Activated effector memory CD4-positive, alpha-beta T cell treated with Interleukin-2 at 50 U/mL for 16 hours (primary cell): ENCODE measurements around the gene ASCC1.

Experiments used
- DNase-seq: peaks from one replicate; pipeline ENCODE4 v3.0.0-alpha.2; 2020

ASCC1 gene

DNA sequence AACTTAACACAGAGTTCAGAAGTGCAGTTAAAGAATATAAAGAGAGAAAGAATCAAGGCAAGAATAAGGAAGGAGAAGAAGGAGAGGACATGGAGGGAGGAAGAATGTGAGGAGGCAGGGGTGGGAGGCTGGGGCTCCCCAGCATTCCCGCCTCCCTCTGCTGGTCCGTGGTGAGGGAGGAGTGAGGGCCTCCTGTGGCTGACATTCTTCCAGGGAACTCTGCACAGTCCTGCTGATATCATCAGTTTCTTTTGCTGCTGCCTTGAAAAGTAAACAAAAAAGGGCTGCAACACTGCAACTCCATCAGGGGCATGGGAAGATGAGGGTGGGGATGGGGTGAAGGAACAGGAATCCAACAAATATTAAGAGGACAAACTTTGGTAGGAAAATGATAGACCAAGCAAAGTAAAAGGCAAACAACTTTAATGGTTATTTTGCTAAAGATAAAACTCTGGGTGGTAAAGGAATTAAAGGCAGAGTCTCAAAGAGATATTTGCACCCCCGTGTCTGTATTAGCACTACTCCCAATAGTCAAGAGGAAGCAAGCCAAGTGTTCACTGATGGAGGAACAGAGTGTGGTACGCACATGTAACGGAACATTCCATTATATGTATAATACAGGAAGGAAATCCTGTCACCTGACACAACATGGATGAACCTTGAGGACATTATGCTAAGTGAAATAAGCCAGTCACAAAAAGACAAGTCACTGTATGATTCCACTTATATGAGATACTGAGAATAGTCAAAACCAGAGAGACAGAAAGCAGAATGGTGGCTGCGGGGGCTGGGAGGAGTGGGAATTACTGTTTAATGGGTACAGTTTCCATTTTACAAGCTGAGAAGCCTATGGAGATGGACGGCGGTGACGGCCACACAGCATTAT, 119.7 kb downstream of the ASCC1 start:
- DNase-seq: no peak

DNA sequence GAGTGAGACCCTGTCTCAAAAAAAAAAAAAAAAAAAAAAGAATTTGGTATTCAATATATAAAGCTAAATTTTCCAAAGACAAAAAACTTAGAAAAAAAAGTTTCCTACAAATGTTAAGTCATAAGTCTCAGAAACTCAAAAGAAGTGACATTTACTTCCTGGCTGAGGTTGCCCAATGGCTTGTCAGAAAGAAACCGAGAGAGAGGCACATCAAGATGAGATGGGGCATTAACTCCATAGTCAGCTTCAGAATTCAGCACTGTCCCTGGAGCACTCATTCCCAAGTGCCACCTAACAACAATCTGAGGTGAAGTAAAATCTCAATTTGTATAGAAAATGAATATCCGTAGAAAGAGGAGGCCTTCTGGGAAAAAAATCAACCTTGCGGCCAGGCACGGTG, 120.9 kb downstream of the ASCC1 start:
- no peak for DNase-seq

DNA sequence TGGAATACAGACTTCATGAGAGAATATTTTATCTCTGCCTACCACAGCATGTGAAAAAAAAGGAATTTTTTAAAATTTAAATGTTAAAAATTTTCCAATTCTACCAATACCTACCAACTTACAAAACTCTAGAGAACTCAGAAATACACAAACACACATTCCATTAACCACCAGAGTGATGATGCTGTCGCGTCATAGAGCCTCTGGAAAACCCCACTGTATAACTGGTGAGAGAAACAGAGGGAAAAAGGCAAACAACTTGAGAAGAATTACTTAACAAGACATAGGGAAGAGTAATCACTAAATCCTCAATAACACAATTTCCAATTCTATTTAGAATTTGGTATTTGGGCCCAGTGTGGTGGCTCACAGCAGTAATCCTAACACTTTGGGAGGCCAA, 121.5 kb downstream of the ASCC1 start:
- DNase-seq: no peak

DNA sequence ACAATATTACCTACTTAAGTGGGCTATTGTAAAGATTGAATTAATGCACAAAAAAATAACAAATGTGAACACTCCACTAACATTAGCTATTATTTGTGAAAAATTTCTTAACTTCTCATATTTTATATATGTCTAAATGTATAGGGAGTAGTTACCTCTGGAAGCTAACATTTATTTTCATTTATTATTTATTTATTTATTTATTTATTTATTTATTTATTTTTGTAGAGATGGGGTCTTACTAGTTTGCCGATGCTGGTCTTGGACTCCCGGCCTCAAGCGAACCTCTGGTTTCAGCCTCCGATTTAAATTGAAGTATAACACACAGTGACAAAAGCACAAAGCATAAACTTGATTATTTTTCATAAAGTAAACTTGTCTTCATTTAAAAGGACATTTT, 122.6 kb downstream of the ASCC1 start:
- DNase-seq: no peak

DNA sequence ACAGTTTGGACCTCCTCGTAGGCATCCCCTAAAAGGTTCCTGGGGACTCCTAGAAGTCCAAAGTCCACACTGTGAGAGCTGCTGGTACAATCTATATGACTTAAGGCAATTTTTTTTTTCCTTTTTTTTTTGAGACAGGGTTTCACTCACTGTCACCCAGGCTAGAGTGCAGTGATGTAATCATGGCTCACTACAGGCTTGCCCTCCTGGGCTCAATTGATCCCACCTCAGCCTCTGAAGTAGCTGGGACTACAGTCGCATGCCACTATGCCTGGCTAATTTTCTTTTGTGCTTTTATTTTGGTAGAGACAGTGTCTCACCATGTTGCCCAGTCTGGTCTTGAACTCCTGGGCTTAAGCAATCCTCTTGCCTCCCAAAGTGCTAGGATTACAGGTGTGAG, 123.1 kb downstream of the ASCC1 start:
- DNase-seq: no peak

DNA sequence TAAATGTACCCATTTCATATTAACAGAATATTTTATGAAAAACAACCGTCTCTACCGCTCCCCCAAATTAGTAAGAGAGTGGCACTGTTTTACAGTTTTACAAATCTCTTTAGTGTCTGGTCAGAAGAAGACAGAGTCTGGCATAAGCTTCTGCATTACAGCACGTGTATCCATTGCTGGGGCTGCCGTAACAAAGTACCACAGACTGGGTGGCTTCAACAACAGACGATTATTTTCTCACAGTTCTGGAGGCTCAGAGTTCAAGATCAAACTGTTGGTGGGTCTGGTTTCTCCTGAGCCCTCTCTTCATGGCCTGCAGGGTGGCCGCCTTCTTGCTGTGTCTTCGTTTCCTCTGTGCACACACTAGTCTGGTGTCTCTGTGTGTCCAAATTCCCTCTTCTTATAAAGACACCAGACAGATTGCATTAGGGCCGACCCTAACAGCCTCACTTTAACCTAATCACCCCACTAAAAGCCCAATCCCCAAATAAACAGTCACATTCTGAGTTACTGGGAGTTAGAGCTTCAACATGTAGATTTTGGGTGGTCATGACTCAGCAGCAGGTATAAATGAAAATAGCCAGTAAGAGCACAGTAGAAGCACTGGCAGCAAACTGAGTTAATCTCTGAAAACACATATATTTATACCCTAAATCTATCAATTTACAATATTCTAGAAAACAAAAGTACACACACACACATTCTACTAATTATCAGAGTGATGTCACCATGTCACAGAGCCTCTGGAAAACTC, 123.7 kb downstream of the ASCC1 start:
- DNase-seq: no peak

DNA sequence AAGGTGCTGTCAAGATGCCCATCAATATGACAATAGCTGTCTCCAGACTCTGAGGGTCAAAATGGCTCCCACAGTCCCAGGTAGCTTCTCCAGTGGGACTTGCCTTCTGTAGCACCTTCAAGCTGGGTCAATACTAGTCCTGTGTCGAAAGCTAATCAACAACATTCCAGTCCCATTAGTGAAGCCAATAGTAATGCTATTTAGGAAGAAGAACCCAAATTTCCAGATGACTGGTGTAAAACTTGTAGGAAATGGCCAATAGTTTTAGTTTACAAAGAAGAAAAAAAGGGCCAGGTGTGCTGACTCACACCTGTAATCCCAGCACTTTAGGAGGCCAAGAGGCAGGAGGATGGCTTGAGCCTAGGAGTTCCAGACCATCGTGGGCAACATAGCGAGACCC, 125.8 kb downstream of the ASCC1 start:
- DNase-seq: no peak

DNA sequence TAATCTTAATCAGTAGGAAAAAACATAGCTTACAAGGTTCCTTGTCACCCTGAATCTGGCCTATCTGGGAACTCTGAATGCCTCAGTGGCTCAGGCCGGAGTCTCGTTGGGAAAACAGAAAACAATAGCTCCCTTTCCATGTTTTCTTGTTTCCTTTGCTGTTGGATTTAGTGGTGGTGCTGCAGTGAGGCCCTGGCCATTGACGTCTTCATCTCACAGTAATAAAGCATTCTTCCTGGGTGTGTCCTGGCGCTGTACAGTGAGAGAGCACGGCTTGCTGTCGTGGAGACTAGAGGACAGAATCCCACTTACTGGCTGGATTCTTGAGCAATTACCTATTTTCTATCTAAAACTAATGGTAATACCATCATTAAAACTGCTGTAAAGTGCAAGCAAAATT, 126.5 kb downstream of the ASCC1 start:
- DNase-seq: no peak

DNA sequence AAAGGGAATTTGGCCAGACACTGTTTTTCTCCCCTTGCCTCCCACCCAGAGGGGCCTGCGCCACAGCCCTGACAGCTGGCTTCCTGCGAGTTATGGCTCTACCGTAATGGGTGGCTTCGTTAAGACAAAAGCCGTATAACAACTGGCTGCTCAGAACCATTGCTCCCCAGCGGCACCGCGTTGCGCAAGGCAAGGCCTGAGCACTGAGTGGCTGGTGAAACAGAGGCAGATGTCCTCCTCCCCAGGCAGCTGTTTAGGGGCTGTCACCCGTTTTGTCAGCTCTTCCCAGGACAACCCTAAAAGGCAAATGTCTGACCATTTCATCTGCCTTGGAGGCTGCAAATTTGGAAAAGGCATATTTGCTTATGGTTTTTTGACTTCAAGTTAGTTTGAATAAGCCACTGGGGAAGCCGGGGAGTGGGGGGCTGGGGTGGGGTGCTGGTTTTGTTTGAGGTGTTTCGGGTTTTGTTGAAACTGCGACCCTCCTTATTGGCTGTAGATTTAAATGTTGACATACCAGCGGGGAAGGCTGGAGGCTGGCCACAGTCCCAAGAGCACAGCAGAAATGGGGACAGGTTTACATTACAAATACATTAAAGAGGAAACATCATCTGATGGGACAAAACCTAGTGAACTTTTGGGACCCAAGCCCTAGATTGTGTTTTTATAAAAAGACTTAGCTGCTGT, 127.0 kb downstream of the ASCC1 start:
- DNase-seq: peak; percentile 51

DNA sequence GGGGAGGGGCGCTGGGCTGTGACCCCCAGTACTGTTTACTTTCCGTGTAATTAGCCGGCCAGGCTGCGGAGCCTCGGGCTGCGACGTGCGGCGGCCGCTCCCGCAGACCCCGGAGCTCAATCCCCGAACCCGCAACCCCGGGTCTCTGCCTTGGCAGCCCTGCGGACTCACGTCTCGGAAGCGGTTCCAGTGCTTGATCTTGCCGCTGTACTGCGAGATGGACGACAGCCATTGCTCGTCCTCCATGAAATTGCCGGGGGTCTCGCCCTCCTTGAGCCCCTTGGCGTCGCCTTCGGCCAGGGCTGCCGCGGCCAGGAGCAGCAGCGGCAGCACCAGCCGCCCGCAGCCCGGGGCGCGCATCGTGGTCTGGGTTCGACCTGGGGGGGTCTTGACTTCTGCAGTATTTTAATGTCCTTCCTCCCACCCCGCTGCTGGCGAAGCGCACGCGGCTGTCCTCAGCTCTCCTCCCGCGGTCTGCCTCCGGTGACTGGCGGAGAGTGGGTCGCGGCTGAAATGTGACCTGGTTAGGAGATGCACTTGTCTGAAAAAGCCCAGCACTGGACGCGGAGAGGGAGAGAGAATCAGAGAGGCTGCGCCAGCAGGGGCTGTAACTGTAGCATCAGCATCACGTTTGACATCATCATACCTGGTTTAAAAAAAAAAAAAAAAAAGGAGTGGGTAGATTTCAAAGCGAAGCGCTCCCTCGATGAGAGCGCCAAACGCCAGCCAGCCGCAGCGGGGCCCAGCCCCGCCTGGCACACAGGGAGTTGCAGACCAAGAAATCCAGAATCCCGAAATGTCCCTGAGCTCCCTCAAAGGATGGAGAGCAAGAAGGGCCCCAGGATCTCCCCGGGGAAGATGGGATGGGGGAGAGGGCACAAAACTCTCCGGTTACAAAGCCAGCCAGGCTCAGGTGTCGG, 127.8 kb downstream of the ASCC1 start, which contains the start of gene SPOCK2:
Gene SPOCK2 (minus strand): TSS at position 583 of the 920 bp plus-strand sequence. CDS start 223 bp downstream, at position 360.
- peak; percentile 60 for DNase-seq

DNA sequence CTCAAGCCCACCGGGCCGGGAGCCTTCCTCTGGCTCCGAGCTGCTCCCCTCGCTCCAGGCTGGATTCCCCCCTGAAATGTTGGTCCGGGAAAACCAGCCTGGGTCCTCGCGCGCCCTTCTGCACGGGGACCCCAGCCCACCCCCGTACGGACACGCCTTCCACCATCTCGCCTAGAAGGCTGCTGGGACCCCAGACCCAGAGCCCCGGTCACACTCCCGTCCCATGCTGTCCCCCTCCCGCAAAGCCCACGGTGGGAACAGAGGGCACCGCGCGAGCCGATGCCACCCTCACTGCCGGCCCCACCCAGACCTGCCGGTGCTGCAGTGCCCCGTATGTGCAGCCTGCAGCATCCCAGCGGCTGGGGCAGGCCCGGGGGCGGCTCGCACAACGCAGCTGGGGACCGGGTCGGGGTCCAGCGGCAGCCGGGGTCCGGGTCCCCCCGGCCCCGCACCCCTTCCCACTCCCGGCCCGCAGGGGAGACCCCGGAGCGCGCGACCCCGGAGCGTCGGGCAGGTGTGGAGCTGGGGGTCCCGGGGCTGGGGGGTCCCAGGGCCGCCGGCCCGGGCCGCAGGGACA, 128.6 kb downstream of the ASCC1 start:
- peak; percentile 51 for DNase-seq

DNA sequence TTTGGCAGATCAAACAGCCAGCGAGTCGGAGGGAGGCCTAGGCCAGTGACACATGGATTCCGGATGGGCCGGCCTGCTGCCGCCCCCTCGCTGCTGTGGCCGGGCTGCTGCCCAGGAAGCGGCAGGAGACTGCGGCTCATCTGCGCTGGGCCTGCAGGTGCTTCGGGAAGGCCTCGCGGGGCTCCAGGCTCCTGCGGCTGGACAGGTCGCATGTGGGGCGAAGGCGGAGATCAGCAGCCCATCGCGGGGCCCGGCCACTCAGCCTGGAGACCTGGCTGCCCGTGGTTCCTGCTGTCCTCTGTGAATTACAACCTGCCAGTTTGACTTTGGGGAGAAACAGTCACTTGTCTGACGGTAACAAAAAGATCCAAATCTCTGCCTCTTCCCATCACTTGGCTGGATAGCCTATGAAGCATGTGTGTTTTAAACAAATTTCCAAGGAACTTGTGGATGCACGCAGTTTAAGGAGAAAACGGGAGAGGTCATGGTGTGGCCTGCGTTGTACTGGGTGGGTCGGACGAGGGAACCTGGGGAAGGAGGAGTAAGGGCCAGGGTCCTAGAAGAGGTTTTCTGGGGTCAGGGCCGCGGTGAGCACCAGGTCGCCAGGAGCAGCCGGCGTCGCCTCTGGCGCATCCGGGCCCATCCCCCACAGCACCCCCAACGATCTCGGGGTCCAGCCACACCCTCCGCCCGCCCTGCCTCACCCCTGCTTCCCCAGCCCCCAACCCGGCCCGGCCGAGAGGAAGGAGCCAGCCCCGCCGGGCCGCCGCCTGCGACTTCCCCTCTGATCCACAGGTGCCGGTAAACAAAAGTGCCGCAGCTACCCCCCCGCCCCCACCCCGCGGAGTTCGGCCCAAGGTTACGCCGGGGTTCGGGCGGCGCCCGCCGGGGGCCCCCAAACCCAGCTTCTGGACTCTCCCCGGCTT, 129.3 kb downstream of the ASCC1 start:
- DNase-seq: peak; percentile 71

DNA sequence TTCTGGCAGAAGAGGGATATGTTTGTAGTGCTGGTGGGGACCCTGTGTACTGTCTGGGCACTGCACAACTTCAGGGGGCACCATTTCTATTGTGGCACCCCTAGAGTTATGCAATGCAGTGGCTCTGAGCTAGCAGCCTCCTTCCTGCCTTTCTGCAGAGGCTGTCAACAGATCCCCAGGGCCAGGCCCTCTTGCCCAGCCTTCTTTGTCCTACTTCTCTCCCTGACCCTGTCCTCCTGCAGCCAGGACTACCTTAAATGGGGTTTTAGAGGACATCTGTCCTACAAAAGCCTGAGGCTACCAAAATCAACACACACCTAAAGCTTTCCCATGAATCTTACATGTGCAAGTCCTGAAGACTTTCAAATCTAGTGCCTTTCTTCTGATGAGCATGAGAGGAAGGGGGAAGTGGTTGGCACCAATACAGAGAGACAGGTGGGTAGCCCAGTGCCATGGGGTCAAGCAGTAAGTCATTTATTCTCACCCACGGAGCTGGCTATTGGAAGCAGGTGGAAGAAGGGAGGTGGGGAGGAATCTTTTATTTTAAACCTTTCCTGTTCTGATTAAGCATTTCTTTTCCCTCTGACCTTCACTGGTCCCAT, 130.1 kb downstream of the ASCC1 start:
- DNase-seq: no peak

DNA sequence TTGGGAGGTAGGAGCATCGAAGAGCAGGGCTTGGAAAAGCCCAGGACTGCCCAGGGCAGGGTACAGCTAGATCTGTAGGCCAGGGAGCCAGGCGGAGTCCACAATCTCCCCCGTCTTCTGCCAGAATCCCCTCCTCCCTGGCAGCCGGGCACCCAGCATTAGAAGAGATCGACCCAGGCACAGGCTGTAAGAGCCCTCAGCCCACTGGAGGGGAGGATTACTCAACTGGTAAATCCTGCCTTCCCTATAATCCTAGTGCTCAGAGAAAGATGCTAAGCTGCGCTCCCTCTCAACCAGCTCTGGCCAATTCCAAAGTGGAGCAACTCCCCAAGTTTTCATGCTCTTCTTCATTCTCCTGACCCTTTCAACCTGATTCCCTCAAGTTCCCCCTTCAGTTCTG, 130.9 kb downstream of the ASCC1 start:
- no peak for DNase-seq

DNA sequence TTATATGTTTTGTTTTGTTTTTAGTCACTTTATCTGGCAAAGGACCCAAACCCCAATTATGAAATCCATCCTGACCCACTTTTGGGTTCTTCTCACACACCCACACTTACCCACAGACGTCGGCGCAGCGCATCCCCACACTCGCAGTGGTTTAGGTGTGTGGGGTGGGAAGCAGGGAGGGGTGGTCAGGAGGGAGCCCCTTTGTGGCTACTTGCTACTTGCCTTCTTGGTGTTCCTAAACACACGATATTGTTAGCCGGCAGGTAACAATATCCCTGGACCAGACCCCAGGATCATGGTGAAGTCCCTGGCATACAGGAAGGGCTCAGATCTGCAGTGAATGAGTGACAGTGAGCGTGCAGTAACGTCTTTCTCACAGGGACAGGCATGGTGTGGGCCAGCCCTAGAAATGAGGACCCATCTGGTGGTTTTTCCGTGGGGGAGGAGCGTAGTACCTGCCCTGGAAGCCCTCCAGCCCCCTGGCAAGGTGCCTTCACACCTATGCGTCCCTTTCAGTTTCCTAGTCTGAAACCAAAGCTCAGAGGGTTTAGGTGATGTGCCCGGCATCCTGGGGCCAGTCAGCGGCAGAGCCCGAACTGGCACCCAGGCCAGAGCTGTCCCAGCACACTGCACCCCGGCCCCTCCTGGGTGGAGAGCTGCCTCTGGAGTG, 132.2 kb downstream of the ASCC1 start:
- DNase-seq: peak; percentile 59

DNA sequence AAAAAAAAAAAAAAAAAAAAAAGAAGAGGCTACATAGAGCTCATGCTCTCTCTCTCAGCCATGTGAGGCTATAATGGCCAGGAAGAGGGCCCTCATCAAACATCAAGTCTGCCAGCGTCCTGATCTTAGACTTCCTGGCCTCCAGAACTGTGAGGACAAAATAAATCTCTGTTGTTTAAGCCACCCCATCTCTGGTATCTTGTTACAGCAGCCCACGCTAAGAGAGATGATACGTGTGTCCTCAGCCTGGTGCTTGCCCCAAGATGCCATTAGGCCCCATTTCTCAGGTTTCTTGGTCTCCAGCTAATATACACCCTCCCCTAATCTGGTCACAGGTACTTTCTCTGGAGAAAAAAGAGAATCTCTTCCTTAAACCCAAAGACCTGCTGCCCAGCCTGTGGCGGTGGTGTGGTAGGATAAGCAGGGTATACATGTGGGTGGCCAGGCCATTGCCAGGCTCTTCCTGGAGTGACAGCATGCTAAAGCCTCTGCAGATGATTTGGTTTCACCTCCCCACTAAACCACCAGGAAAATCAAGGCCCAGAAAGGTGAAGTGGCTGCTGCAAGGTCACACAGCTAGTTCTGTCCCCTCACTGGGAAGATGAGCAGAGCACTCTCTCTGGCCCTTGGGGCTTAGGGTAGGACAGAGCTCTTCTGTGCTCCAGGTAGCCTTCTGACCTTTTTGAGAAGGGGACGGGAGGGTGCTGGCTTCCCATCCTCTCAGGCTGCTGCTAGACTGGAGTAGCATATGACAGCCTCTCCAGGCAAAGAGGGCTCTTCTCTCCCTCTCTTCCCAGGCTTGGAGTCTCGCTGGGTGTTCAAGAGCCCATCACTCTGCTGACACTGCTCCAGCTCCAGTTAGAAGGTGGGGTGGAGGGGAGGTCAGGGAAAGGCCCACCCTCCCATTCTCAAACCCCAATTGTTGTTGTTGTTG, 133.0 kb downstream of the ASCC1 start:
- DNase-seq: no peak

DNA sequence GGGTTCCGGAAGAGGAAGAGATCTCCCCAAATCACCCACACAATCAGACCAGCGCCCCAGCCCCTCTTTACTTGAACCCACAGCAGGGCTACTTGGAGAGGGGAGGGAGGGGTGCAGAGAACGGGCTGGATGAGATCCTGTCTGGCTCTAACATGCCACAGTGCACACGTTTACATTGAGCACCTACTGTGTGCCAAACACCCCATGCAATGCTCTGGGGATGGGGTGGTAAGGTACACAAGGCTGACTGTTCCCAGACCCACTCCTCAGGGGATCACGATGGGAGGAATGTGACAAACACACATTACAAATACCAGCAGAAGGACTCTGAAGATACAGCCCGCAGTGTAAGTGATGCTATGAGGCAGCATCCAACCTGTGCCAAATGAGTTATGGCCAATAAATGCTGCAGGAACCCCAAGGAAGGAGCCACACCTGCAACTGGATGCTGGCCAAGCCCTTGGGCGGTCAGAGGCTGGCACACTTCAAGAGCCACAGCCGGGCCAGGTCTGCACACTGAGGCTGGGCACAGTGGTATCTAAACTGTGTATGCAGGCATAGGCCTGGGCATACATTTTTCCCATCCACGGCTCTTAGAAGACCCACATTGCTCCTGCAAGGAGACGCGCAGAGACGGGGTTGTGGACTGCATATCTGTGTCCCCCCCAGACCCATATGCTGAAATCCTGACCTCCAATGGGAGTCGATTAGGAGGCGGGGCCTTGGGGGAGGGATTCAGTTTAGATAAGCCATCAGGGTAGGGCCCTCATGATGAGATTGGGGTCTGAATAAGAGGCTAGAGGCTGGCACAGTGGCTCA, 134.1 kb downstream of the ASCC1 start:
- DNase-seq: no peak

DNA sequence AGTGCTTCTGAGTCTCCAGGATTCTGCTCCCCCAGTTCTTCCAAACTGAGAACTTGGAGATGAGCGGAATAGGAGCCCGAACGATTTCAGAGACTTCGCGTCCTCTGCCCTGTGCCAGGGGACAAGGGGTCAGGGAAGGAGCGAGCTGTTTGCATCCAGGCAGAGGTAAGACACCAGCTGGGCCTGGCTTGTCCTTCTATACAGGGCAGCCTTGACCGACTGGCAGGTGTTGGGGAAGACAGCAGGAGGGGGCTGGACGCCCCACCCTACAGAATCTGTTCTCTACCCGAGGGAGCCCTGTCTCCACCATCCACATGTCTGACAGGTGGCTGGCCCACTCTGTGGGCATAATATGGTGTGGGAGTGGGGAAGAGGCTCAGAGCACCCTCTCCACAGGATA, 134.9 kb downstream of the ASCC1 start:
- no peak for DNase-seq
